Bronchial epithelial cell (primary cell): ENCODE measurements around the gene KPNA4. TPM values are rescaled to one million over a fixed set of nuclear protein-coding genes. Genes with fewer than 3 reads are reported as not detected.
"Not testable (repeated sequence)": the region's sequence is repeated elsewhere in the genome, so short reads cannot be mapped to it uniquely, and the experiment has no call there.

ENCODE experiments used
- DNase-seq: peaks from one replicate; pipeline ENCODE4 v3.0.0-alpha.2; 2010; ENCODE audit warnings: low read depth
- FAIRE-seq: peaks from 2 replicates; lab custom pipeline; 2011; peaks lifted over from hg19 to GRCh38; lab: Jason Lieb, UNC
- H3K27me3 ChIP-seq: 2 replicates; pipeline ENCODE4 v1.5.1; 2011; ENCODE audit warnings: low read length; ENCODE audit not compliant: control insufficient read depth, insufficient read depth
- H3K36me3 ChIP-seq: 2 replicates; pipeline ENCODE4 v1.5.1; 2011; ENCODE audit warnings: low read length; ENCODE audit not compliant: control insufficient read depth, insufficient read depth
- H3K4me3 ChIP-seq: 2 replicates; pipeline ENCODE4 v1.5.1; 2011; ENCODE audit warnings: mild to moderate bottlenecking, low read depth, low read length, control low read depth
- CTCF ChIP-seq: IDR thresholded peaks from 2 replicates; pipeline ENCODE4 v1.5.1; 2011; ENCODE audit warnings: mild to moderate bottlenecking, moderate library complexity, low read length, control low read depth, inconsistent platforms; ENCODE audit not compliant: insufficient read depth, severe bottlenecking
- total RNA-seq: library from RNA; depleted of rRNA; stranded (reverse); fragments of >200 nt; gene quantifications from 2 replicates; pipeline ENCODE4 v1.2.1, GENCODE V29; 2014

Gene KPNA4
- total RNA-seq, 1 donor from 2014 or later = 39.5 TPM

GRCh38 chr3:160544844-160545503 lies 20.4 kb downstream of the KPNA4 start:
- no peak for TF ChIP-seq CTCF
- H3K27me3 ChIP-seq = no peaks in the 10 kb centered on the region
- no peak for FAIRE-seq
- H3K36me3 ChIP-seq = no peaks in the 10 kb centered on the region
- H3K4me3 ChIP-seq = no peak overlapping the region
- DNase-seq = no peak

GRCh38 chr3:160540551-160540950 lies 24.8 kb downstream of the KPNA4 start:
- DNase-seq = no peak
- H3K4me3 ChIP-seq = no peak overlapping the region
- no peak for TF ChIP-seq CTCF
- no peak for FAIRE-seq
- H3K27me3 ChIP-seq = no peaks in the 10 kb centered on the region
- no peaks in the 10 kb centered on the region for H3K36me3 ChIP-seq

- TF ChIP-seq CTCF = no peak
- Histone ChIP-seq H3K27me3 (no peaks in the 10 kb centered on the region), H3K4me3 (no peak overlapping the region), H3K36me3 (no peaks in the 10 kb centered on the region)
- DNase-seq (no peak), FAIRE-seq (no peak)
Observed at GRCh38 chr3:160538895-160539294, 26.5 kb downstream of the KPNA4 start.

- Histone ChIP-seq H3K4me3 (no peak overlapping the region), H3K36me3 (peaks cover 2% of the 10 kb centered on the region), H3K27me3 (no peaks in the 10 kb centered on the region)
- no peak for FAIRE-seq
- no peak for TF ChIP-seq CTCF
- DNase-seq = no peak
Observed at GRCh38 chr3:160537729-160538128, 27.6 kb downstream of the KPNA4 start.

GRCh38 chr3:160532371-160532770 lies 33.0 kb downstream of the KPNA4 start:
- H3K36me3 ChIP-seq = peaks cover 6% of the 10 kb centered on the region
- no peaks in the 10 kb centered on the region for H3K27me3 ChIP-seq
- no peak for FAIRE-seq
- no peak for DNase-seq
- no peak overlapping the region for H3K4me3 ChIP-seq
- TF ChIP-seq CTCF = no peak

GRCh38 chr3:160531311-160531710 lies 34.1 kb downstream of the KPNA4 start:
- FAIRE-seq (no peak), DNase-seq (no peak)
- H3K4me3 ChIP-seq = no peak overlapping the region
- no peaks in the 10 kb centered on the region for H3K27me3 ChIP-seq
- peaks cover 8% of the 10 kb centered on the region for H3K36me3 ChIP-seq
- no peak for TF ChIP-seq CTCF

GRCh38 chr3:160516391-160516790 lies 49.0 kb downstream of the KPNA4 start:
- not testable (repeated sequence) for H3K27me3 ChIP-seq, FAIRE-seq, DNase-seq, H3K36me3 ChIP-seq, H3K4me3 ChIP-seq
